Activated CD8-positive, alpha-beta T cell treated with anti-CD3 and anti-CD28 coated beads for 36 hours (primary cell): ENCODE data around the gene CC2D2A. TPM values are rescaled to one million over a fixed set of nuclear protein-coding genes. Genes with fewer than 3 reads are reported as not detected.
A peak's percentile ranks its signal among the peaks of the same experiment; 100 is the strongest.

Experiments
- ATAC-seq: fragments of 200-7000 bp; cut with Tn5 transposase; one replicate; pipeline ENCODE4 v1.10.0; 2021; ENCODE audit warnings: mild to moderate bottlenecking, moderate library complexity
- CTCF ChIA-PET: fragments of 350-600 bp; sonication (Branson Sonifier 250); formaldehyde crosslinking; loops from one replicate; lab custom pipeline; 2021; ENCODE audit warnings: antibody characterized with exemption; lab: Charles Lee
- POLR2A ChIA-PET: fragments of 350-600 bp; sonication (Branson Sonifier 250); formaldehyde crosslinking; loops from one replicate; lab custom pipeline; 2021; ENCODE audit warnings: antibody characterized with exemption; lab: Charles Lee
- DNase-seq: peaks from one replicate; pipeline ENCODE4 v3.0.0-alpha.2; 2020
- H3K27ac Mint-ChIP-seq: one replicate; pipeline ENCODE4 v1.8.0; 2021; ENCODE audit warnings: mild to moderate bottlenecking, mixed read lengths
- H3K27me3 Mint-ChIP-seq: one replicate; pipeline ENCODE4 v1.8.0; 2021; ENCODE audit warnings: mixed read lengths
- H3K36me3 Mint-ChIP-seq: one replicate; pipeline ENCODE4 v1.8.0; 2021; ENCODE audit warnings: low read depth, mixed read lengths
- H3K4me1 Mint-ChIP-seq: one replicate; pipeline ENCODE4 v1.8.0; 2021; ENCODE audit warnings: low read depth, mixed read lengths
- H3K4me3 Mint-ChIP-seq: one replicate; pipeline ENCODE4 v1.8.0; 2021; ENCODE audit warnings: mild to moderate bottlenecking, moderate library complexity, mixed read lengths
- H3K9me3 Mint-ChIP-seq: one replicate; pipeline ENCODE4 v1.8.0; 2021; ENCODE audit warnings: mixed read lengths
- intact Hi-C: fragments of 100-400 bp; cut with micrococcal nuclease; formaldehyde crosslinking; loops from one replicate; pipeline ENCODE4 v1.10.0; 2022
- total RNA-seq, 2 experiments: library from RNA; stranded (reverse); gene quantifications; one replicate each; pipeline ENCODE4 v1.2.3, GENCODE V29; 2021
- TF ChIP-seq, protein P1 (sequence below): fragments of 200-600 bp; IDR thresholded peaks from one replicate; pipeline ENCODE4 v1.8.0; 2022; ENCODE audit warnings: antibody characterized with exemption, mild to moderate bottlenecking

CC2D2A gene
- total RNA-seq, 2 experiments from 2014 or later, result not detected

DNA sequence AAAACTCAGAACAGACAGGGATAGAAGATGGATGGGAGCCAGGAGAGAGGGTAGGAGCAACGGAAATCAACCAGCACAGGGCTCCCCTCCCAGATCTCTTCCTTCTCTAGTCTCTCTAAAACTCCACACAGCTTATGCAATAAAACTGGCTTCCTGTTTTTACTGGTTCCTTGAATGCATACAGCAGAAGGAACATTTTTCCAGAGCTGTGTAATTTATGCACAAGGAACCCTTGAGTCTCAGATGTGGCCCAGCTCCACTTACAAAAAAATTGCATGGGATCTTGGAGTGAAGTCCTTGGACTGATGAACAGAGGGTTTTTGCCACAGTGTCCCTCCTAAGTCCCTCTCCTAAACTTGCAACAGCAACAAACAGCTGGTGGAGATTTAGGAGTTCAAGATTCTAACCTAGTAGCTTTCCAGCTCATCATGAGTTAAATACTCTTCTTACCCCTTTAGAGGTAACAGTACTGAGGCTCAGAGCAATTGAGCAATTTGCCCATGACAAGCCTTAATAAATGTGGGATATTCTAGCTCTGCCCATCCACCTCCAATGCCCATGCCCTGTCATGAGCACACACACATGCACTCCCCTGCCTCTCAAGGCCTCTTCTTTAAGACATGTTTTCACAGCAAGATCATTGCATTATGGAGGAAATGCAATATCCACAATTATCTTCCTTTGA, 18.4 kb upstream of the CC2D2A start:
- no peak overlapping the region for H3K27ac Mint-ChIP-seq
- ATAC-seq (no peak), DNase-seq (no peak)
- ChIA-PET POLR2A (no interaction called here), CTCF (no interaction called here)
- H3K4me3 Mint-ChIP-seq, result no peak overlapping the region
- intact Hi-C loops, result no loop called here
- H3K9me3 Mint-ChIP-seq, result peaks cover 3% of the 10 kb centered on the region
- no peaks in the 10 kb centered on the region for H3K27me3 Mint-ChIP-seq
- no peaks in the 10 kb centered on the region for H3K4me1 Mint-ChIP-seq
- no peaks in the 10 kb centered on the region for H3K36me3 Mint-ChIP-seq
- TF ChIP-seq, protein P1, sequence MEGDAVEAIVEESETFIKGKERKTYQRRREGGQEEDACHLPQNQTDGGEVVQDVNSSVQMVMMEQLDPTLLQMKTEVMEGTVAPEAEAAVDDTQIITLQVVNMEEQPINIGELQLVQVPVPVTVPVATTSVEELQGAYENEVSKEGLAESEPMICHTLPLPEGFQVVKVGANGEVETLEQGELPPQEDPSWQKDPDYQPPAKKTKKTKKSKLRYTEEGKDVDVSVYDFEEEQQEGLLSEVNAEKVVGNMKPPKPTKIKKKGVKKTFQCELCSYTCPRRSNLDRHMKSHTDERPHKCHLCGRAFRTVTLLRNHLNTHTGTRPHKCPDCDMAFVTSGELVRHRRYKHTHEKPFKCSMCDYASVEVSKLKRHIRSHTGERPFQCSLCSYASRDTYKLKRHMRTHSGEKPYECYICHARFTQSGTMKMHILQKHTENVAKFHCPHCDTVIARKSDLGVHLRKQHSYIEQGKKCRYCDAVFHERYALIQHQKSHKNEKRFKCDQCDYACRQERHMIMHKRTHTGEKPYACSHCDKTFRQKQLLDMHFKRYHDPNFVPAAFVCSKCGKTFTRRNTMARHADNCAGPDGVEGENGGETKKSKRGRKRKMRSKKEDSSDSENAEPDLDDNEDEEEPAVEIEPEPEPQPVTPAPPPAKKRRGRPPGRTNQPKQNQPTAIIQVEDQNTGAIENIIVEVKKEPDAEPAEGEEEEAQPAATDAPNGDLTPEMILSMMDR, result no peak

DNA sequence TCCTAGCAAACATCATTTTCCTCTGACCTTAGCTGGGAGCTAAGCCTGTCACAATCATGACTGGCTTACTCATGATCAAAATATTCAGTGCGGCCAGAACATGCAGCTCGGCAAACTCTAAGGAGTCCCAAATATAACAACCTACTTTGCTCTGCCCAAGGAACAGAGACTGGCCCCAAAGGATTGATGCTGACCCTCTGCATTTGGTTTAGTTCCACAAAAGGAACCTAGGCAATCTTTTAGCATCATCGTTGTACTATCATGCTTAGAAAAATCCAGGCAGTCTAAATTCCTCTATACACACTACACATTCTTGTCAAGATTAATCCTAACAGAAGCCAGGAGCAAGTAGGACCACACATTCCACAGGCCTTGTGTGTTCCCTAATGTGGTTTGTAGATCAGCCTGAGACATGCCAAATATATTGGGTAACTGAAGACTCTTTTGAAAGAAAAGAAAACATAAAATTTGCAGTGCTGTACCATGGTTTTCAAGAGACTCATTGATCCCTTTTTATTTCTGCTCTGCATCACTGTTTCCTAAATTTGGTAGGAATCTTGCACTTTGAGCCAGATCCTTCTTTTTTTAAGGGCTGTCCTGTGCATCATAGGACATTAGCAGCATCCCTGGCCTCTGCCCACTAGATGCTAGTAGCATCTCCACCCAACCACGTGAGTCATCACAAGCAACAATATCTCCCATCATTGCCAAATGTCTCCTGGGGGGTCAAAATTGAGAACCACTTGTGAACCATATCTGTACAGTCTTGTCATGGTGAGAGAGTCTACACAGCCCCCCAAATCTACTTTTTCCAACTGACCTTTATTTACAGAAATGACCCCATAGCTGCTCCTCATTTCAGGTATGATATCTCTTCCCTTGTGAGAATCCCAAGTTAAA, 17.6 kb upstream of the CC2D2A start:
- intact Hi-C loops, result no loop called here
- ChIA-PET POLR2A (no interaction called here), CTCF (no interaction called here)
- Mint-ChIP-seq H3K36me3 (no peaks in the 10 kb centered on the region), H3K27me3 (no peaks in the 10 kb centered on the region), H3K4me1 (no peaks in the 10 kb centered on the region), H3K4me3 (no peak overlapping the region), H3K27ac (no peak overlapping the region), H3K9me3 (no peaks in the 10 kb centered on the region)
- ATAC-seq (no peak), DNase-seq (no peak)
- TF ChIP-seq, protein P1, result no peak

DNA sequence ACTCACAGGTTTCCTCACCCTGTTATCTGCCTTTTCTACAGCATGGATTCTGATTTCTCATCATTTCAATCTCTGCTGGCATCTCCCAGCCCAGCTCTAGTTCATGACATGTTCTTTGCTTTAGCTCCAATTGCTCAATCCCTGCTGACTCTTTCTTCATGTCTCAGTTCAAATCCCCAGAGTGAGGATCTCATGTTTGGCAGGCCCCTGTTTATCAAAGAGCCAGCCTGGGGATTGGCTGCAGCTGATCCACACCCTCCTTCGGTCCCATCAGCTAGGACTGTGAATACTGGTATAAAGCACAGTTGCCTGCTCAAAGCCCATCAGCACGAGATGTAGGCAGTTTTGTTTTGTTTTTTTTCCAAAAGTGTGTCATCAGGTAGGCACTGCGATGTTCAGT, 14.4 kb upstream of the CC2D2A start:
- Mint-ChIP-seq H3K4me3 (no peak overlapping the region), H3K36me3 (no peaks in the 10 kb centered on the region), H3K27ac (no peak overlapping the region), H3K27me3 (no peaks in the 10 kb centered on the region), H3K4me1 (peaks cover 2% of the 10 kb centered on the region), H3K9me3 (no peaks in the 10 kb centered on the region)
- intact Hi-C loops, result no loop called here
- CTCF ChIA-PET, result interaction anchor here (0.8 to 7.0 kb wide), 3 partner anchors 194 to 222 kb away, joined by 3 to 124 read pairs (median 3); no protein-coding TSS in a partner anchor
- ATAC-seq (no peak), DNase-seq (no peak)
- TF ChIP-seq, protein P1, result no peak
- POLR2A ChIA-PET, result no interaction called here

DNA sequence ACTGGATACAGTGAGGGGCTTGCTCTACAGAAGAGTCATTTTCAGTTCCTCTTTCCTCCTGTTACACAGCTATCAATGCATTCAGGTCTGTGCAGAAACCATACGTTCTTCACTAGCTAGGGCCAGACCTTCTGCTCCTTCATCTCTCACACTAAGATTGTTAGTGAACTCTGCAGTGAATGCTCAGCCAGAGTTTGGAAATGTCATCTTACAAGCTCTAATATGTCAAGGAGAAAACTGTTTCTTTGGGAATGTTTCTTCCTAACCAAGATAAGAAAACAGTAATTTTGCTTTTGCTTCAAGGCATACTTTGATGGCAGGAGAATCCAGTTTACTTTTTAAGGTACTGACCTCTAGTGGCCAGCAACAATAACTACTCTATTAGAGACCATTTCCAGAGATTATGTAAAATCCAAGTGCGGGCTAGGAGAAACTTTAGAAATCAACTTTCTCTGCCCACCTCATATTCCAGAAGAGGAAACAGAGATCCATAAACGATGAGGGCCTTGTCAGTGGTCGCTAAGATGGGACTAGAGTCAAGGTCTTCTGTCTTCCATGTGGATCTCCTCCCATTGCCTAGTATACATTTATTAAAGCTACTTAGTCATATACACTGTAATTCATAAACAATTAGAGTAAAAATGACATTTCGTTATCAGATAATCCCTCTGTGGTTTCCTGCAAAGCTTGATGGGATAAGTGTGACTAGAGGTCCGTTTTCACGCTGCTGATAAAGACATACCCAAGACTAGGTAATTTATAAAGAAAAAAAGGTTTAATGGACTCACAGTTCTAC, 12.1 kb upstream of the CC2D2A start:
- ChIA-PET CTCF (interaction anchor here (0.6 to 7.0 kb wide), 60 partner anchors 9 to 1804 kb away, joined by 3 to 124 read pairs (median 4); partner anchors contain the start of genes C1QTNF7 and CC2D2A), POLR2A (no interaction called here)
- ATAC-seq, result peak; percentile 65
- TF ChIP-seq, protein P1, result peak; percentile 79
- intact Hi-C loops, result loop anchor here (2.0 kb wide), 2 partner anchors 57 to 227 kb away; no protein-coding TSS in a partner anchor
- DNase-seq, result no peak
- Mint-ChIP-seq H3K27me3 (no peaks in the 10 kb centered on the region), H3K4me1 (peaks cover 2% of the 10 kb centered on the region), H3K27ac (no peak overlapping the region), H3K36me3 (no peaks in the 10 kb centered on the region), H3K4me3 (no peak overlapping the region), H3K9me3 (no peaks in the 10 kb centered on the region)
